EH (cell line): ENCODE data around the gene MRPL34.
A peak's percentile ranks its signal among the peaks of the same experiment; 100 is the strongest.
"Not testable (repeated sequence)": the region's sequence is repeated elsewhere in the genome, so short reads cannot be mapped to it uniquely, and the experiment has no call there.

Experiments used
- DNase-seq: peaks from one replicate; pipeline ENCODE4 v3.0.0-alpha.2; 2015; ENCODE audit warnings: low read depth

Gene MRPL34

DNA sequence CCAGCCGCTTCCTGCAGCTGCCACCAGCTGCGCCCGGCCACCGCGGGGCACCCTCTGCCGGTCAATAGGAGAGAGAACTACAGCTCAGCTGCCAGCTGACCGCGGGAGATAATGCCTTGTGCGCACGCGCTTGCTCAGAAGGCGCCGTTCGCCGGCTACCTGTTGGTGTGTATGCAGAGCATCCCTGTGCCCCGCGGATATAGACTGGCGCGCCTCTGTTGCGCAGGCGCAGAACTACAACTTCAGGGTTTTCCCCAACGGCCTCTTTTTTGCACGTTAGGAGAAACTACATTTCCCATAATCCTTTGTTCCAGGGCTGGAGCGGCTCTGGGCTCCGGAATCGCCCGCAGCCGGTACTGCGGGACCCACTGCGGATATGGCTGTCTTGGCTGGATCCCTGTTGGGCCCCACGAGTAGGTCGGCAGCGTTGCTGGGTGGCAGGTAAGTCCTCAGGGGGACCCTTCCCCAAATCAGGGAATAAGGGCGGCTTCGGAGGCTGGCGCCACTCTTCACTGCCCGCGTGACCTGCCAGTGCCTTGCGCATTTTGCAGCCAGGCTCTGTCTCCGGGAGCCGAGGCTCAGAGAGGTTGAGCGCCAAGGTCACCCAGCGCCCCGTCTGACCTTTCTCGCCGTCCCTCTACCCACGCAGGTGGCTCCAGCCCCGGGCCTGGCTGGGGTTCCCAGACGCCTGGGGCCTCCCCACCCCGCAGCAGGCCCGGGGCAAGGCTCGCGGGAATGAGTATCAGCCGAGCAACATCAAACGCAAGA is at the start of gene MRPL34:
Gene MRPL34 (plus strand): TSS at position 356 of the 768 bp plus-strand sequence. CDS start 21 bp downstream, at position 377.
- peak; percentile 99 for DNase-seq

DNA sequence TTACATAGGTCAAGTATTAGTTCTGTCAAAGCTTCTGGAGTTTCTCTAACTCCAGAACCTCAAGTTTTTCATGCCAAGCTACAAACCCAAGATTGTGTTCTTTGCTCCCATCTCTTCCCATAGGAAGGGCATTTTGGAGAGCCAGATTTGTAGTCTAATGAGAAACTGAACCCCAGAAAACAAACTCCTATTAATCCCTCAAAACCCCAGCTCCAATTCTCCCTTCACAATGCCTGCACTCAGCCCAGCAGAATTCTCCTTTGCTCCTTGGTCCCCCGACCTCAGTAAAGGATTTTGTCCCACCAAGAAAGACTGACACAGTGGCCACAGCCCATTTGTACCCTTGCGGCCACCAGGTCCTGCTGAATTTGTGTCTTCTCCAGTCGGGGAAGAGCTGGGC is 49.5 kb upstream of the MRPL34 start:
- no peak for DNase-seq

DNA sequence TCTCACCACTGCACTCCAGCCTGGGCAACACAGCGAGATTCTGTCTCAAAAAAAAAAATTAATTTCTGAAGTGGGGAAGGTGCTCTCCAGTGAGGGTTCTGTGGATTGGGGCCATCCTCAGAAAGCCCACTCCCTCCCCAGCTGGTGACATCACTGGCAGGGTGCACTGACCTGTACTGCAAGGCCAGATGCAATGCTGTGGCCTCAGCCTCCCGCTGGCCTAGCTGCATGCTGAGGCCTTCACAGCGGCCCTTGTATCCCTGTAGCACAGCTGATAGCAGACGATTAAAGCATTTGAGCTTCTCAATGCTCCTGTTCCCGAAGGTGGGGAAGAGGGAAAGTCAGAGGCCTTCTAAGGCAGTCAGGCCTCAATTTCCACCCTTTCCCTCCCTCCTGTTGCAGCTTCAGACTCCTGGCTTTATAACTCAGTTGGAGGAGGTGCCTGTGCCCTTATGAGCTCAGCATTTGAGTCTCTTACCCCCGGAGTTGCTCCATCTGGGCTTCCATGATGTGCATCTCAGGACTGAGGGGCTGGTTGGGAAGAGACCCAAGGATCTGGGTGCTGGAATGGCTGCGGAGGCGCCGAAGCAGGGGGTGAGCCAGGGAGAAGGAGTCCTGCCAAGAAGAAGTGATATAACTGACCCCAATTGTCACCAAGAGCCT is 46.4 kb upstream of the MRPL34 start:
- no peak for DNase-seq

DNA sequence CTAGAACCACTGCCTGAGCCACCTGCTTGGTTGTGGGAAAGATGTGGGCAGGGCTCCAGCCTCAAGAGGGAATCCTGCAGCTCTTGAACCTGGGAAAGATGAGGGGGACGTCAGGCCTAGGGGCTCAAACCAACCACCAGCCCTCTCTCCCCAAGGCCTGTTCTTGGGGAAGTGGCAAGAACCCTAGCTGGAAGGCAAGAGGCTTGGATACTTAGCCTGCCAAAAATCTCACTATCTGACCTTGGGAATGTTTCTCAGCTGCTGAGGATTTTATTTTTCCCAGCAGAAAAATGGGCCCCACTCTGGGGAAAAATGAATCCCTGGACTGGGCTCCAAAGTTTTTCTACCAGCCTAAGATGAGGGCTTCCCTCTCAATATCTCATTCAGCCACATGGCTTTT is 45.7 kb upstream of the MRPL34 start:
- no peak for DNase-seq

DNA sequence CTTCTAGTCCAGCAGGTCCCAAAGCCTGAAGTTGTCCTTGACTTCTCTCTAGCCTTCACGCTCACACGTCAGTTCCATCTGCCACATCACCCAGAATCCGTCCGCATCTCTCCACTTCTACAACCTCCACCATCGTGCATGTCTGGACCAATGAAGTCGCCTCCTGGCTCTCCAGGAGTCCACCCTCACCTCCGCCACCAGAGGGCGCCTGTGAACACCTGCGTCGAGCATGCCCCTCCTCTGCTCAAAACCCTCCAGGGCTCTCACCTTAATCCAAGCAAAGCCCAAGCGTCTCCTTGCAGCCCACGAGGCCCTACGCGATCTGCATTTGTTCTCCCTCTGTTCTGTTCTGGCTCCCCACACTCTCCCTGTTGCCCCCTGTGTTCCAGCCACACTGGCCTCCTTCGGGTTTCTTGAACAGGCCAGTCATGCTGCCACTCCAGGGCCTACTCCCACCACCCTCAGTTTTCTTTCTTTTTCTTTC is 44.8 kb upstream of the MRPL34 start:
- DNase-seq = peak; percentile 79

DNA sequence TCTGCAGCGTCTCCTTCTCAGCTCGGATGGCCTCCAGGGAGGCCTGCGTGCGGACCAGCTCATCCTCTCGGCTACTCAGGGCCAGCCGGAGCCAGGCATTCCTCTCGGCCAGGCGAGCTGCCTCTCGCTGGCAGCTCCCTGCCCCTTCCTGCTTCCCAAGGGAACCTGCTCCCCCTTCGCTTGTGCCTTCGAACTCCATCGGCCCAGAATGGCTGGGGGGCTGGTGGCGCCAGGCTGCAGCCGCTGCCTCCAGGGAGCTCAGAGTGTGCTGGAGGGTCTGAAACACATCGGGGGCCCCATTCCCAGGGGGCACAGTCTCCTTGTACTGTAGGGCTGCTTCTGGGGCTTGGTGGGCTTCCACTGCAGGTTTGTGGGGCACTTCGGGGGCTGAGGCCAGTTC is 43.1 kb upstream of the MRPL34 start:
- DNase-seq = no peak

DNA sequence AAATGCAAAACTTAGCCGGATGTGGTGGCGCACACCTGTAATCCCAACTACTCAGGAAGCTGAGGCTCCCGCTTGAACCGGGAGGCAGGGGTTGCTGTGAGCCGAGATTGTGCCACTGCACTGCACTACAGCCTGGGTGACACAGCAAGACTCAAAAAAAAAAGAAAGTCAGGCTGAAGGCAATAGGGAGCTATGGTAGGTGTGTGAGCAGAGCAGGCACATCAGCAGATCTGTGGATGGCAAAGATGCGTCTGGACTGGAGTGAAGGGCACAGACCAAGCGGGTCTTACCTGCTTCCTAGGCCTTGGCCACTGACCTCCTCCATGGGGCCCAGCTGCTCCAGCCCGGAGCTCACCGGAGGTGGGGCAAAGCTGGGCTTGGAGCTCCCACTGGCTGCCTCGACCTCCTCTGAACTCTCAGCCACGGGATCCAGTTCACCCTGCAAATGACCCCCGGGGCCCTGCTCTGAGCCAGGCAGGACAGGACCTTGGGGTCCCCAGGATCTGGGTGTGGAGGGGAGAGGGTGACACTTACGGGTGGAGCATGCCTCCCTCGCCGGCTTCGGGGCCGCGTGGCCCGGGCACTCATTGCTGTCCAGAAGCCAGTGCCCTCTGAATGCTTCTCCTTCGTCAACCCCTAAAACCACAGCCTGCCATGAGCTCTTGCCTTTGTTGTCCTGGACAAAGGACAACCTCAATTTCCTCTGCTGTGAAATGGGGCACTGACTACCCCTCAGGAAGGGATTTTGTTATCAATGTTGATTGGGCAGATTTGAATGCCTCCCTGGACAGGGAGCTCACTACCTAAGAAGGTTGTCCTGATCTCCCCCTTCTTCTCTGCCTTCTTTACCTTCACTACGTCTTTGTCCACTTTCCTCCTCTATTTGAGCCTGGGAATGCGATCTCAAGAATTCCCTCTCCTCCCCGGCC is 41.7 kb upstream of the MRPL34 start:
- DNase-seq = no peak

DNA sequence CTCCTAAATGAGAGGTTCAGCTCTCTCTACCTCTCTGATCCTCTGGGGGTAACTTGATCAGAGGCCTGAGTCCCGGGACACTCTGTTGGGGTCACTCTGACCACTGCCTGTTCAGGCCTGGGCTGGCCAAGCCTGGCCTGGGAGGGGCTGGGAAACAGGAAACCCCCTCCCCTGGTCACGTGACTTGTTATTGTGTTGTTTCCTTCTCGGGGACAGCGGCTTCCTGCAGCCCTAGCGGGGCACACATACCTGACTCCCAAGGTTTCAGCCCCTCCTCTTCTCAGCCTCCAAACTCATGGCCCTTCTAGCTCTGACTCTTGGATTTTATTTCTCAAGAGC is 41.1 kb upstream of the MRPL34 start, which contains the start of gene USHBP1:
Gene USHBP1 (minus strand): TSS at position 105 of the 339 bp plus-strand sequence. CDS start 446 bp downstream, outside the sequence.
- no peak for DNase-seq

DNA sequence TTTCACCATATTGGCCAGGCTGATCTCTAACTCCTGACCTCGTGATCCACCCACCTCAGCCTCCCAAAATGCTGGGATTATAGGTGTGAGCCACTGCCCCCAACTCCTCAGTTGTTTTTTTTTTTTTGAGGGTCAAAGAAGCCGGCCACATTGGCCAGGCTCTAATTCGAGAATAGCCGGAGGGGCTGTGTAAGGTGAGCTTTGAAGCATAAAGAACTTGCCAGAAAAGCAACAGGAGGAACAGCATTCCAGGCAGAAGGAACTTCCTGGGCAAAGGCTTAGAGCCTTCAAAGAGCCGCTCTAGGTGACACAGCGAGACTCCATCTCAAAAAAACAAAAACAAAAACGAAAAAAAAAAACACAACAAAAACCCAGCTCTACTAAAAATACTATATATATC is 39.6 kb upstream of the MRPL34 start:
- DNase-seq = no peak

DNA sequence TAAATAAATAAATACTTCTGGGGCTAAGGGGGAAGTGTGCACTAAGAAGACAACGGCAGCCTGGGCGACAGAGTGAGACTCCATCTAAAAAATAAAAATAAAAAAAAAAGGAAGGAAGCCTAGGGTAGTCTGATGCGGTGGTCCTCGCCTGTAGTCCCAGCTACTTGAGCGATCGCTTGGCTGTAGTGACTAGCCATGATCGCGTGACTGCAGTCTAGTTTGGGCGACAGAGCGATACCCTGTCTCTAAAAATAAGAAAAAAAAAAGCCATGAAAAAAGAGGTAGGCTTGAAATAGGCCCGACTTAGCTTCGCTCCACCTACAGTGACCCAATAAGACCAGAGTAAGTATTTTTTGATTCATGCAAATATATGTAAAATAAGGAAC is 39.1 kb upstream of the MRPL34 start:
- no peak for DNase-seq

DNA sequence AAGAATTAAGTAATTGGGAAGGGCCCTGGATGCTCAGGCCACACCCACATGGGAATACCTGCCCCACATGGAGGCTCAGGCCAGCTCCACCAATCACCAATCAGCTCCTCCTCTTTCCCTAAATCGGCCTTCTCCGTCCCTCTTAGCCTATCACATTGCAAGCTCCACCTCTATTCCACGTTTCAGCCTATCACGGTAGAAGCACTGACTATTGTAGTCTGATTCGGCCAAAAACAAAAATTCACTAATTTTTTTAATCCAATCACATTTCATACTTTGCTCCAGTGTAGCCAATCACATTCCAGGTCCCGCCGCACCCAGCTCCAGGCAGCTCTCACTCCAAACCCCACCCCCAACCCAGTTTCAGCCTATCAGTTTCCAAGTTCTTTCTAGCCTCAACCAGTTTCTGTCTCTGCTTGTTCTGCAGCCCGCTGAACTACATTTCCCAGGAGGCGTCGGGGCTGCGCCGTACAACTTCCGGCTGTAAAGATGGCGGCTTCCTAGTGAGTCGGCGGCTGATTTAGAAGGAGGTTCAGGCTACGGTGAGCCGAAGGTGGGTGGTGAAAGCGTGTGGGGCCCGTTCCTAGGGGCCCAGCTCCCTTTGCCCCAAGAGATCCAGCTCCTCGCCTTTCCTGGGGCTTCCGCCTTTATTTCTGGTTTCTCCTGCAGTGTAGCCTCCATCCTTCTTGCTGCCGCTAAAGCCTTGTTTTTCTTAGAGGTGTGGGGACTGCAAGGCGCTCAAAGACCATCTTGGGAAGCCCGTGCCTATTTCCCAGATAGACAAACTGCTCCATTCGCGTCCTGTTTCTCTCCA is 38.5 kb upstream of the MRPL34 start, which contains the start of gene BABAM1:
Gene BABAM1 (plus strand): TSS at position 469 of the 814 bp plus-strand sequence. CDS start 1,364 bp downstream, outside the sequence.
- DNase-seq = peak; percentile 99

DNA sequence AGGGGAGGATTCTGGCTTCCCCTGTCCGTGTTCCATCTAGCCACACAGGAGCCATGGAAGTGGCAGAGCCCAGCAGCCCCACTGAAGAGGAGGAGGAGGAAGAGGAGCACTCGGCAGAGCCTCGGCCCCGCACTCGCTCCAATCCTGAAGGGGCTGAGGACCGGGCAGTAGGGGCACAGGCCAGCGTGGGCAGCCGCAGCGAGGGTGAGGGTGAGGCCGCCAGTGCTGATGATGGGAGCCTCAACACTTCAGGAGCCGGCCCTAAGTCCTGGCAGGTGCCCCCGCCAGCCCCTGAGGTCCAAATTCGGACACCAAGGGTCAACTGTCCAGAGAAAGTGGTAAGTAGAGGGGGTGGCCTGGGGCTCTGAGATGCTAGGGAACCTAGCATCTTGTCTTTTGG is 36.9 kb upstream of the MRPL34 start:
- DNase-seq = no peak

DNA sequence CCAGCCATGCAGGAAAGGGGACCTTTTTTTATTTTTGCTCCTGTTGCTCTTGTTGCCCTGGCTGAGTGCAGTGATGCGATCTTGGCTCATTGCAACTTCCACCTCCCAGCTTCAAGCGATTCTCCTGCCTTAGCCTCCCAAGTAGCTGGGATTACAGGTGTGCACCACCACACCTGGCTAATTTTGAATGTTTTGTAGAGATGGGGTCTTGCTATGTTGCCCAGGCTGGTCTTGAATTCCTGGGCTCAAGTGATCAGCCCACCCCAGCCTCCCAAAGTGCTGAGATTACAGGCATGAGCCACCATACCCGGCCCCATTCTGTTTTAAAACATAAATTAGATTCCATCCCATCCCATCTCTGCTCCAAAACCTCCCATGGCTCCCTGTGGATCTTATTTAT is 30.8 kb upstream of the MRPL34 start:
- not testable (repeated sequence) for DNase-seq

DNA sequence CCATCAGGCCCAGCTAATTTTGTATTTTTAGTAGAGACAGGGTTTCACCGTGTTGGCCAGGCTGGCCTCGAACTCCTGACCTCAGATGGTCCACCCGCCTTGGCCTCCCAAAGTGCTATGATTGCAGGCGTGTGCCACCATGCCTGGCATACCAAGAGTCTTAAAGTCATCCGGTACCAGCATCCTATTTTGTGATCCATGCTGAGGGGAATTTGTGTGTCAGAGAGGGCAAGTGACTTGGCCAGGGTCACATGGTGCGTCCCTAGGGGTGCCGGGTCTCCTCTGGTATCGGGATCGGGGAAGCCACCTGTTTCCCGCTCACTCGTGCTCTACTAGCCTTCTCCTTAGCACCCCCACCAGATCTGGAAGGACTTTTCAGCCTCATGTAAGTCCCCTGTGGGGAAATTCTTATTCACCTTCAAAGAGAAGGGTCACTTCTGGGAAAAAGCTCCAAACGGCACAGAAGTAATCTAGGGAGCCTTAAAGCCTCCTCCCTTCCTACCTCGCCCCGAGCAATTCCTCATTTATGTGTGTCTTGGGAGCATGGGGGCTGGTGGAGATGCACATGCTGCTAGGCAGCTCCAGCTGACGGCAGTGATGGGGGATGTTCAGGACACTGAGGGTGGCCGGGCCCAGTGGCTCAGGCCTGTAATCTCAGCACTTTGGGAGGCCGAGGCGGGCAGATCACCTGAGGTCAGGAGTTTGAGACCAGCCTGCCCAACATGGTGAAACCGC is 30.1 kb upstream of the MRPL34 start:
- DNase-seq = no peak

DNA sequence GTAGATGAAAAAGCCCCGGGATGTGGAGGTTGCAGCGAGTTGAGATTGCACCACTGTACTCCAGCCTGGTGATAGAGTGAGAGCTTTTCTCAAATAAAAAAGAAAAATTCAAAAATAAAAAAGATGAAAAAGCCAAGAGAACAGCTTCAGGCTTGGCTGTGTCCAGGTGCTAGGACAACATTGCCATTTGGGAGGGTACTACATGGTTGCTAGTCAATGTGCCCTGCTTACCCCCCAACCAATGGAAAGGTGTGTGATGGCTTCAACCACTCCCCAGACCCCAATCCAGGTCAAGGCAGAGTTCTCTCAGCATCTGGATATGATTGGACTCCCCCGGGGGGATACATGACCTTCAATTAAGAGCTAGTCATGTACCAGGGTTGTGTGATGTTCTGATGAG is 26.2 kb upstream of the MRPL34 start:
- DNase-seq = no peak

DNA sequence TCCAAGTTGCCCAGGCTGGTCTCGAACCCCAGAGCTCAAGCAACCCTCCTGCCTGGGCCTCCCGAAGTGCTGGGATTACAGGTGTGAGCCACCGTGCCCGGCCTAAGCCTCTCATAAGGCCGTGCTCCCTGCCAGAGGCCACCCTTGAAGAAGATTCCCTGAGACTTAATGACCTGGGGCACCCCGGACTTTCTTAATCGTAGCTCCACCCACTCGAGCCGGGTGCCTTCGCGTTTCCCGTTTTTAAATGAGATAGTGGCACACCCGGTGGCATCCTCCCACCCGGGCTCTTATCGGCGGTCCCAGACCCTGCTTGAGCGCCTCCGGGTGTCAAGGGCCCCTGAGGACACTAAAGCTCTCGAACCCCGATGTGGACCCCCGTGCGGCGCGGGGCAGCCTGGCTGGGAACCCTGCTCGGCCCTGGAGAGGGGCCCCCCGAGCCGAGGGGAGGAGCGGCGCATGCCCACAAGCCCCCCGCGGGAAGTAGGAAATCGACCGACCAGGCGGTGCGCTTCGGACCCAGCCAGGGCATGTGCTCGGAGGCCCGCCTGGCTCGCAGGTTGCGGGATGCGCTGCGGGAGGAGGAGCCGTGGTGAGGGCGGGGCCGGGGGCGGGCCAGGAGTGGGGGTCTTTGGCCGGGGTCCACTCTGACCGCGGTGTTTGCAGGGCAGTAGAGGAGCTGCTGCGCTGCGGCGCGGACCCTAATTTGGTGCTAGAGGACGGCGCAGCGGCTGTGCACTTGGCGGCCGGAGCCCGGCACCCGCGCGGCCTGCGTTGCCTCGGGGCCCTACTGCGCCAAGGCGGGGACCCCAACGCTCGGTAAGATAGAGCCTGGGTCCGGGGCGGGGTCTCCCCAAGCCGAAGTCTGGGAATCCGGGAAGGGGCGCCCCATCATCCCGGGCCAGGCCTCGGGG is 24.0 kb upstream of the MRPL34 start, which contains the start of gene ANKLE1:
Gene ANKLE1 (plus strand): TSS at position 511 of the 914 bp plus-strand sequence. CDS start 20 bp downstream, at position 531.
- DNase-seq = peak; percentile 39

DNA sequence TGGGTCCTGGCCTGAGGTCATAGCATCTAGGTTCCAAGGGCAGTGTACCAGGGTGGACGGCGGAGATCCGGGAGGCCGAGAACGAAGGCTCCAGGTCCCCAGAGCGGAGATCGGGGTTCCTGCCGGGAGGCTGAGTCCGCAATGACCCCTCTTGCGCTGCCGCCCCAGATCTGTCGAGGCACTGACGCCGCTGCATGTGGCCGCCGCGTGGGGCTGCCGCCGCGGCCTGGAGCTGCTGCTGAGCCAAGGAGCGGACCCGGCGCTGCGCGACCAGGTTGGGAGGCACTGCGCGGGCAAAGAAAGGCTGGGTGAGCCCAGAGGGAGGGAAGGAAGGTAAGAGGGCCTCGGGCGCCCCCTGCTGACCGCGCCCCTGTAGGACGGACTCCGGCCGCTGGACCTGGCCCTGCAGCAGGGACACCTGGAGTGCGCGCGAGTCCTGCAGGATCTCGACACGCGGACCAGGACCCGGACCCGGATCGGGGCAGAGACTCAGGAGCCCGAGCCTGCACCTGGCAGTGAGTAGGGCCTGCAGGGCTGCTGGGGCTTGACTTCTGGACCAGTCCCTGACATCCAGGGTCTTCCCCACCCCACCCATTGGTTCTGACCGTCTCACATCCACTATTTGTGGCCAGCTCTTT is 23.1 kb upstream of the MRPL34 start:
- DNase-seq = peak; percentile 79

DNA sequence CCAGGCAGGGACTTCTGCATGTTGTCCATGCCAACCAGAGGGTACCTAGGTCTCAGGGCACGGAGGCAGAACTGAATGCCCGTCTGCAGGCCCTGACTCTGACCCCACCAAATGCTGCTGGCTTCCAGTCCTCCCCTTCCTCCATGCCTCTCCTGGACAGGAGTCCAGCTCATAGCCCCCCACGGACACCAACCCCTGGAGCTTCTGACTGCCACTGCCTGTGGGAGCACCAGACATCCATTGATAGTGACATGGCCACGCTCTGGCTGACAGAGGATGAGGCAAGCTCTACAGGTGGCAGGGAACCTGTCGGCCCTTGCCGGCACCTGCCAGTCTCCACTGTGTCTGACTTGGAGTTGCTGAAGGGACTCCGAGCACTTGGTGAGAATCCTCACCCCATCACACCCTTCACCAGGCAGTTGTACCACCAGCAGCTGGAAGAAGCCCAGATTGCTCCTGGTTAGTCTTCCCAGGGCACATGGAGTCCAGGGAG is 22.1 kb upstream of the MRPL34 start:
- DNase-seq = no peak
